Mucosa of descending colon (tissue), 3 donors: ENCODE data around the gene PHF2. TPM values are rescaled to one million over a fixed set of nuclear protein-coding genes. Genes with fewer than 3 reads are reported as not detected.

ENCODE experiments used
- ATAC-seq: fragments of 200-7000 bp; cut with Tn5 transposase; one replicate; pipeline ENCODE4 v1.9.1; 2020; ENCODE audit warnings: mild to moderate bottlenecking, moderate library complexity
- DNase-seq, 3 donors: peaks; one replicate each; pipeline ENCODE4 v3.0.0-alpha.2; 2020
- H3K36me3 ChIP-seq: fragments of 200-600 bp; one replicate; pipeline ENCODE4 v1.8.0; 2021; ENCODE audit warnings: low read depth, mild to moderate bottlenecking
- H3K4me1 ChIP-seq: fragments of 200-600 bp; one replicate; pipeline ENCODE4 v1.8.0; 2021; ENCODE audit warnings: low read depth, mild to moderate bottlenecking
- H3K4me3 ChIP-seq: fragments of 200-600 bp; one replicate; pipeline ENCODE4 v1.8.0; 2021; ENCODE audit warnings: mild to moderate bottlenecking
- H3K9me3 ChIP-seq: fragments of 200-600 bp; one replicate; pipeline ENCODE4 v1.8.0; 2021; ENCODE audit warnings: mild to moderate bottlenecking
- CTCF ChIP-seq: fragments of 200-600 bp; IDR thresholded peaks from one replicate; pipeline ENCODE4 v1.8.0; 2022; ENCODE audit warnings: antibody characterized with exemption, mild to moderate bottlenecking
- intact Hi-C, 2 donors: fragments of 100-400 bp; cut with DNase I in 1 of 2; cut with micrococcal nuclease in 1 of 2; formaldehyde crosslinking; loops; one replicate each; pipeline versions ENCODE4 v1.11.0 to v1.11.1; 2022; cut with DNase I, micrococcal nuclease
- total RNA-seq, 3 donors: library from RNA; stranded (reverse); fragmentation: NEBNext Ultra II Directional in 2 of 3; extraction: Animal tissue kit (Norgen Biotek cat#: 25700) in 2 of 3; gene quantifications; one replicate each; pipeline versions ENCODE4 v1.2.1 to v1.2.4, GENCODE V29; 2021 to 2023
- donor health status: DM: no; HTN: no; CAD: no; lungs with moderate emphysema.
- donor health status: DM: no; HTN: no; CAD: no.
- donor health status: DM: no; HTN: yes; CAD: no.

Gene PHF2
- total RNA-seq, 3 donors from 2014 or later = 19.1 to 42.9 (median 21.7) TPM

- Histone ChIP-seq H3K4me1 (peaks cover 33% of the 10 kb centered on the region), H3K36me3 (no peaks in the 10 kb centered on the region), H3K4me3 (no peak overlapping the region), H3K9me3 (no peaks in the 10 kb centered on the region)
- ATAC-seq (no peak), DNase-seq (no peak)
- TF ChIP-seq CTCF = no peak
- intact Hi-C loops = no loop called here
Observed at GRCh38 chr9:93577975-93578682, 1.7 kb downstream of the PHF2 start.

GRCh38 chr9:93578844-93579243 is 2.5 kb downstream of the PHF2 start:
- ATAC-seq (no peak), DNase-seq (no peak)
- intact Hi-C loops = no loop called here
- Histone ChIP-seq H3K4me1 (peaks cover 33% of the 10 kb centered on the region), H3K4me3 (no peak overlapping the region), H3K9me3 (no peaks in the 10 kb centered on the region), H3K36me3 (no peaks in the 10 kb centered on the region)
- TF ChIP-seq CTCF = no peak

GRCh38 chr9:93579711-93580516 is 3.5 kb downstream of the PHF2 start:
- Histone ChIP-seq H3K9me3 (no peaks in the 10 kb centered on the region), H3K4me1 (peaks cover 31% of the 10 kb centered on the region), H3K36me3 (no peaks in the 10 kb centered on the region), H3K4me3 (no peak overlapping the region)
- no peak for TF ChIP-seq CTCF
- ATAC-seq = no peak
- intact Hi-C loops = no loop called here
- DNase-seq = peak in 1 of 3 donors; percentile 43

GRCh38 chr9:93580654-93581380 is 4.4 kb downstream of the PHF2 start:
- H3K9me3 ChIP-seq = no peaks in the 10 kb centered on the region
- DNase-seq (peak in 1 of 3 donors; percentile 34), ATAC-seq (no peak)
- H3K4me1 ChIP-seq = peaks cover 24% of the 10 kb centered on the region
- no peaks in the 10 kb centered on the region for H3K36me3 ChIP-seq
- TF ChIP-seq CTCF = no peak
- intact Hi-C loops = no loop called here
- no peak overlapping the region for H3K4me3 ChIP-seq

- Histone ChIP-seq H3K4me1 (peaks cover 24% of the 10 kb centered on the region), H3K36me3 (no peaks in the 10 kb centered on the region), H3K4me3 (no peak overlapping the region), H3K9me3 (no peaks in the 10 kb centered on the region)
- intact Hi-C loops = no loop called here
- no peak for TF ChIP-seq CTCF
- peak; percentile 81 for ATAC-seq
- DNase-seq = peak in 1 of 3 donors; percentile 46
Observed at GRCh38 chr9:93582115-93582514, 5.7 kb downstream of the PHF2 start.
